Dermis blood vessel endothelial cell (primary cell): ENCODE measurements around the gene ARHGAP24. TPM values are rescaled to one million over a fixed set of nuclear protein-coding genes. Genes with fewer than 3 reads are reported as not detected.

Experiments
- DNase-seq: peaks from one replicate; pipeline ENCODE4 v3.0.0; 2010
- total RNA-seq: library from RNA; depleted of rRNA; stranded (reverse); fragments of >200 nt; gene quantifications from 2 replicates; pipeline ENCODE4 v1.2.3, GENCODE V29; 2014

The ARHGAP24 gene
- total RNA-seq, 1 donor from 2014 or later = 37.9 TPM

- DNase-seq = no peak
Measured at GRCh38 chr4:86035688-86036087, 560.7 kb downstream of the ARHGAP24 start.

DNA sequence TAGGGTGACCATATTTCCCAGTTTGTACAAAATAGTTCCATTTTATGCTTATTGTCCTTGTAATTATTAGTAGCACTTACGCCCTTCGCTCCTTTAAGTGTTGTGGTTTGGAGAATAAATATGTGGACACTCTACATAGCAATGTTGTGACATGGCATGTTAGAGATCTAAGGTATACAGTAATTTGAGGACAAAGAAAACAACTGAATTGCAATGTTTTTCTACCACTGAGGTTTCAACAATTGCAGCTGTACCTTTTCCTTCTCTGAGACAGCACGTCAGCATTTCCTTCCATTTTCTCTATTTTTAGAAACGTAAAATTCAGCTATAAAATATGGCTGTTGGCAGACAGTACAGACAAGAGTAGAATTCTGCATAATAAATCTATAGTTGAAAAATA is 561.8 kb downstream of the ARHGAP24 start:
- DNase-seq = peak; percentile 76

- no peak for DNase-seq
Measured at GRCh38 chr4:86038037-86038436, 563.1 kb downstream of the ARHGAP24 start.

GRCh38 chr4:86043755-86044592 is 569.0 kb downstream of the ARHGAP24 start:
- peak; percentile 81 for DNase-seq

DNA sequence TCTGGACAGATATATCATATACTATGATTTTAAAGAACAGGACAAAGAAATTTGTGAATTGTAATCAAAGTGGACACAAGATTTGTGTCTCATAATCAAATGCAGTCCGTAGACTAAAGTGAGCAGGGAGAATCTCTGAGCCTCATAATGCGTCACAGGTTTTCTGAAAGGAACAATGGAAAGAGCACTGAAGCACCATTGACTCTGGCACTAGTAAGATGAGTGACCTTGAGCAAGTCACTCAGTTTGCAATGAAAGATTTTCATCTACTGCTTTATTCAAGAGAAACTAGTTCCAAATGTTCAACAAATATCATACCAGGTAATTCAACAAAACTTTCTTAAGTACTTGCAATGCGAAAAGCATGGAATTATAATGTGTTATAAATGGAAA is 569.6 kb downstream of the ARHGAP24 start:
- no peak for DNase-seq

- DNase-seq = no peak
Measured at GRCh38 chr4:86048426-86048825, 573.5 kb downstream of the ARHGAP24 start.

DNA sequence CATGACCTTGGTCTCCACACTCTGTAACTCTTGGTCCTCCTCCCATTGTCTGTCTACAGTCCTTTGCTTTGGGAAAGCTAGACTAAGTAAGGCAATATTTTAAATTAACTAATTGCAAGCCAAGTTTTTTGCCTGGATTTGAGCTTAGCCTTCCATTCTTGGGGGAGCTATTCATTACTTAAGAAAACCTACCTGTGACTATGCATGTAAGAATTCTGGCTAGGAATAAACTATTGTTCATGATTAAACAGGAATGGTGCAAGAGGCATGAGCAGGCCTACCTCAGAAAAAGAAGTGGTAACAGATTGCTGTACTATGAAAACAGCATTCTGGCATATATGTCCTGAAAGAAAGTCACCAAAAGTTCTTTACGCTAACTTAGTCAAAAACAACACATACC is 575.5 kb downstream of the ARHGAP24 start:
- no peak for DNase-seq
